Placental epithelial cell (primary cell): ENCODE results near the gene USP38. TPM values are rescaled to one million over a fixed set of nuclear protein-coding genes. Genes with fewer than 3 reads are reported as not detected.

Source experiments
- total RNA-seq: library from RNA; depleted of rRNA; stranded (reverse); fragments of >200 nt; gene quantifications from 2 replicates; pipeline ENCODE4 v1.2.3, GENCODE V29; 2012

Gene USP38, protein sequence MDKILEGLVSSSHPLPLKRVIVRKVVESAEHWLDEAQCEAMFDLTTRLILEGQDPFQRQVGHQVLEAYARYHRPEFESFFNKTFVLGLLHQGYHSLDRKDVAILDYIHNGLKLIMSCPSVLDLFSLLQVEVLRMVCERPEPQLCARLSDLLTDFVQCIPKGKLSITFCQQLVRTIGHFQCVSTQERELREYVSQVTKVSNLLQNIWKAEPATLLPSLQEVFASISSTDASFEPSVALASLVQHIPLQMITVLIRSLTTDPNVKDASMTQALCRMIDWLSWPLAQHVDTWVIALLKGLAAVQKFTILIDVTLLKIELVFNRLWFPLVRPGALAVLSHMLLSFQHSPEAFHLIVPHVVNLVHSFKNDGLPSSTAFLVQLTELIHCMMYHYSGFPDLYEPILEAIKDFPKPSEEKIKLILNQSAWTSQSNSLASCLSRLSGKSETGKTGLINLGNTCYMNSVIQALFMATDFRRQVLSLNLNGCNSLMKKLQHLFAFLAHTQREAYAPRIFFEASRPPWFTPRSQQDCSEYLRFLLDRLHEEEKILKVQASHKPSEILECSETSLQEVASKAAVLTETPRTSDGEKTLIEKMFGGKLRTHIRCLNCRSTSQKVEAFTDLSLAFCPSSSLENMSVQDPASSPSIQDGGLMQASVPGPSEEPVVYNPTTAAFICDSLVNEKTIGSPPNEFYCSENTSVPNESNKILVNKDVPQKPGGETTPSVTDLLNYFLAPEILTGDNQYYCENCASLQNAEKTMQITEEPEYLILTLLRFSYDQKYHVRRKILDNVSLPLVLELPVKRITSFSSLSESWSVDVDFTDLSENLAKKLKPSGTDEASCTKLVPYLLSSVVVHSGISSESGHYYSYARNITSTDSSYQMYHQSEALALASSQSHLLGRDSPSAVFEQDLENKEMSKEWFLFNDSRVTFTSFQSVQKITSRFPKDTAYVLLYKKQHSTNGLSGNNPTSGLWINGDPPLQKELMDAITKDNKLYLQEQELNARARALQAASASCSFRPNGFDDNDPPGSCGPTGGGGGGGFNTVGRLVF
- 20.0 and 36.5 TPM in 2 replicates for total RNA-seq

DNA sequence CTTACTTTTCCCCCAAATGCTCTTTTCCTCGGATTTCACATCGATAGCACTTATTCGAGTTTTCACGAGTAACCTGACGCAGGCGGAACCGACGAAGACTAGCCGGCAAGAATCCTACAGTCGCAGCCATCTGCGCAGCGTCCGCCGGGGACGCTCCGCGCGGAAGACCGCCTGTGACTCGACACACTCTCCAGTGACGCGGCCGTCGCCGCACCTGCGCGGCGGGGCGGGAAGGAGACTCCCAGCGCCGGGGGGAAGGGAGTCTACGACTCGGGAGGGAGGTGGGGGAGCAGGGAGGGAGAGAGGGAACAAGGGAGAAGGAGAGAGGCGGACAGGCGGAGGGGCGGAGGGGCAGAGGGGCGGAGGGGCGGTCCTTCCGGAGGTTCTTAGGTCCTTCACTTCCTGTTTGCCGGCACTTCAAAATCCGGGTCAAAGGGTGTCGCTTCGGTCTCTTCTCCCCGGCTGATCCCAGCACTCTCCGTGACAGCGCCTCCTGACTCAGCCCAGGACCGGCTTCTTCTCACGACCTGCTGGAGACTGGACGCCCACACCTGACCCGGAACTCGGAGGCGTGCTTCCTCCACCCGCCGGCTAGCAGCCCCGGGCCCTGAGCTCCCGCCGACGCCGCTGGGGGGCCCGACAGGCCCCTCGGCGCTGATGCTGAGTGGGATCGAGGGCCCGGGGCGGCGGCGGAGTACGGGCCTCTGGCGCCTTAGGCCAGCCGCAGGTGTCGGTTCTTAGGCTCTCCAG lies at the start of gene USP38:
Gene USP38, plus strand, starts transcription at position 415 of the 750 bp plus-strand sequence. CDS start 534 bp downstream, outside the sequence.

Other genes with a start within 250 kb of the USP38 start
- gene GAB1, start 152.0 kb downstream of the USP38 start, total RNA-seq, result 68.7 and 83.6 TPM in 2 replicates